Caki2 (cell line): ENCODE measurements around the gene ALG1L2. TPM values are rescaled to one million over a fixed set of nuclear protein-coding genes. Genes with fewer than 3 reads are reported as not detected.
"Not testable (repeated sequence)": the region's sequence is repeated elsewhere in the genome, so short reads cannot be mapped to it uniquely, and the experiment has no call there.

ENCODE experiments used
- DNase-seq: peaks from one replicate; pipeline ENCODE4 v3.0.0-alpha.2; 2015; ENCODE audit warnings: low read depth
- in situ Hi-C: cut with HindIII; loops from 2 replicates; pipeline ENCODE4 v1.10.0; 2016; ENCODE audit warnings: low sequenced_read_pairs, low pct_unique_long_range_greater_than_20kb, mixed read lengths
- total RNA-seq: library from RNA; depleted of rRNA; stranded (reverse); fragments of >200 nt; shearing (Covaris generic); gene quantifications from 2 replicates; pipeline ENCODE4 v1.2.3, GENCODE V29; 2014; ENCODE audit warnings: low replicate concordance; rRNA removed

The ALG1L2 gene
- not detected in 2 replicates for total RNA-seq

- no peak for DNase-seq
- in situ Hi-C loops = no loop called here
These were observed at the start of gene ALG1L2 for GRCh38 chr3:130081351-130081881. Gene ALG1L2 (plus strand): TSS chr3:130081831. CDS start chr3:130082017, 186 bp downstream.

GRCh38 chr3:130037126-130037815 lies 44.4 kb upstream of the ALG1L2 start:
- DNase-seq, in situ Hi-C loops: not testable (repeated sequence)

GRCh38 chr3:130042736-130043135 lies 38.9 kb upstream of the ALG1L2 start:
- in situ Hi-C loops, DNase-seq: not testable (repeated sequence)

- DNase-seq, in situ Hi-C loops: not testable (repeated sequence)
These were observed 38.0 kb upstream of the ALG1L2 start for GRCh38 chr3:130043658-130044057.

GRCh38 chr3:130044370-130044769 lies 37.3 kb upstream of the ALG1L2 start:
- in situ Hi-C loops = no loop called here
- no peak for DNase-seq

GRCh38 chr3:130048726-130049125 lies 32.9 kb upstream of the ALG1L2 start:
- DNase-seq = no peak
- in situ Hi-C loops = no loop called here

- DNase-seq, in situ Hi-C loops: not testable (repeated sequence)
These were observed 29.3 kb upstream of the ALG1L2 start for GRCh38 chr3:130052366-130052765.

GRCh38 chr3:130052965-130053364 lies 28.7 kb upstream of the ALG1L2 start:
- DNase-seq, in situ Hi-C loops: not testable (repeated sequence)

- DNase-seq, in situ Hi-C loops: not testable (repeated sequence)
These were observed 23.9 kb upstream of the ALG1L2 start for GRCh38 chr3:130057536-130058266.

GRCh38 chr3:130058267-130058657 lies 23.4 kb upstream of the ALG1L2 start:
- DNase-seq, in situ Hi-C loops: not testable (repeated sequence)

GRCh38 chr3:130058716-130059115 lies 22.9 kb upstream of the ALG1L2 start:
- DNase-seq, in situ Hi-C loops: not testable (repeated sequence)

GRCh38 chr3:130059162-130059561 lies 22.5 kb upstream of the ALG1L2 start:
- DNase-seq, in situ Hi-C loops: not testable (repeated sequence)

GRCh38 chr3:130073582-130073981 lies 8.0 kb upstream of the ALG1L2 start:
- DNase-seq = no peak
- in situ Hi-C loops = no loop called here

- DNase-seq = no peak
- in situ Hi-C loops = no loop called here
These were observed 4.0 kb upstream of the ALG1L2 start for GRCh38 chr3:130077636-130078035.

GRCh38 chr3:130083363-130084090 lies 1.9 kb downstream of the ALG1L2 start:
- in situ Hi-C loops, DNase-seq: not testable (repeated sequence)

GRCh38 chr3:130084436-130084980 lies 2.9 kb downstream of the ALG1L2 start:
- in situ Hi-C loops = no loop called here
- DNase-seq = no peak

GRCh38 chr3:130085881-130086280 lies 4.2 kb downstream of the ALG1L2 start:
- no peak for DNase-seq
- in situ Hi-C loops = no loop called here

GRCh38 chr3:130086628-130087027 lies 5.0 kb downstream of the ALG1L2 start:
- DNase-seq, in situ Hi-C loops: not testable (repeated sequence)
